GM12891 (cell line): ENCODE results near the gene KNDC1.

Source experiments
- DNase-seq: peaks from one replicate; pipeline ENCODE4 v3.0.0; 2011; ENCODE audit warnings: low spot score; ENCODE audit not compliant: insufficient read length
- FAIRE-seq: peaks from 2 replicates; lab custom pipeline; 2011; peaks lifted over from hg19 to GRCh38; lab: Jason Lieb, UNC
- PAX5 ChIP-seq: IDR thresholded peaks from 2 replicates; pipeline ENCODE4 v1.6.1; 2011; ENCODE audit warnings: low read length, moderate library complexity, mild to moderate bottlenecking; ENCODE audit not compliant: insufficient read depth, severe bottlenecking
- POLR2A ChIP-seq: IDR thresholded peaks from 2 replicates; pipeline ENCODE4 v1.6.1; 2011; ENCODE audit warnings: low read depth, low read length, control low read depth
- POLR2AphosphoS5 ChIP-seq: IDR thresholded peaks from 2 replicates; pipeline ENCODE4 v1.6.1; 2011; ENCODE audit warnings: low read depth, low read length, control low read depth
- POU2F2 ChIP-seq: IDR thresholded peaks from 2 replicates; pipeline ENCODE4 v1.6.1; 2011; ENCODE audit warnings: low read depth, mild to moderate bottlenecking, control low read depth, low read length, moderate library complexity
- SPI1 ChIP-seq: IDR thresholded peaks from 2 replicates; pipeline ENCODE4 v1.6.1; 2011; ENCODE audit warnings: low read depth, low read length, control low read depth
- TAF1 ChIP-seq: IDR thresholded peaks from 2 replicates; pipeline ENCODE4 v1.6.1; 2011; ENCODE audit warnings: low read depth, low read length, control low read depth

Gene KNDC1

DNA sequence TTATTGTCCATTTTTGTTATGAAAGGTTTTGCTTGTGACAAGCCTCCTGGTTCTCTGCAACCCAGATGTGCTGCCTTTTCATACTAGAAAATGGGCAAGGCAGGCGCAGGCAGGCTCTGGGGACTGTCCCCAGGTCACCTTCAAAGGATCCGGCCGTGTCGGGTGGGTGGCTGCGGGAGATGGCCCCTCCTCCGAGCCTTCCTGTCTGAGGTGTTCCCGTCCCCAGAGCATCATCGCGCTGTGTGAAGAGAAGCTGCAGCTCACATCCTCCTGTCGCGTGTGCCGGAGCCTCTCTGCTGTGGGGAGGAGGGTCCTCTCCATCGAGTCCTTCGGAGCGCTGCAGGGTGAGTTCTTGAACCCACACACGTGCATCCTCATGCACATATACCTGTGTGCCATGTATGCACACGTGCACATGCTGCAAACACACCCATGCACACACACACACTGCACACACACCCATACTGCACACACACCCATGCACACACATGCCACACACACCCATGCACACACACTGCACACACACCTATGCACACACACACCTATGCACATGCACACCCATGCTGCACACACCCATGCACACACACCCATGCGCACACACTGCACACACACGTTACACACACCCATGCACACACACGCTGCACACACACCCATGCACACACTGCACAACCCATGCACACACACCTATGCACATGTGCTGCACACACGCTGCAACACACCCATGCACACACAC is 23.8 kb downstream of the KNDC1 start:
- FAIRE-seq = no peak
- no peak for DNase-seq
- TF ChIP-seq PAX5 = no peak
- no peak for TF ChIP-seq POU2F2
- no peak for TF ChIP-seq POLR2A
- no peak for TF ChIP-seq SPI1
- no peak for TF ChIP-seq TAF1
- TF ChIP-seq POLR2AphosphoS5 = no peak

DNA sequence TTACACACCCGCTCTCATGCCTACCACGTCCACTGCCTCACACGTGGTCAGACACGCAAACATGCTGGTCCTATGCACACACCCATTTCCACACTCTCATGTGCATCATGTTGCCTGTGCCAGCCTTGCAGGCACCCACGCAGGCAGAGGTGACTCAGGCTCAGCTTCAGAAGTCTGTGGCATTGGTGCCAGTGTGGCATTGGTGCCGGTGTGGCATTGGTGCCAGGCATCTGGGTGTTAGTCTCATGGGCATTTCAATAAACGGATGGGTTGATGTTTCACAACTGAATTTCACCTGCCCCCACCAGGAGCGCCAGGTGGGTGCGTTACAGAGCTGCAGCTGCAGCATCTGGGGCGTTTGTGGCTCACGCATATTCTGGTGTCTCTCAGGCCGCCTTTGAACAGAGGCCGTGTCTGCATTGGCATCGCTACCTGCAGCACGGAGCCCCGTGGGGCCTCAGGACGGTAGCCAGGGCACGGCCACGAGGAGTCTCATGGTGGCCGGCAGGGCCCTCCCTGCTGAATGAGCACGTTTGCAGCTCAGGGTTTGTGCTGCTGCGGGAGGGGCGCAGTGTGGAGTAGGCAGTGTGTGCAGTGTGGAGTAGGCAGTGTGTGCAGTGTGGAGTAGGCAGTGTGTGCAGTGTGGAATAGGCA is 24.7 kb downstream of the KNDC1 start:
- TF ChIP-seq TAF1 (no peak), PAX5 (no peak), POU2F2 (no peak), SPI1 (no peak), POLR2AphosphoS5 (no peak), POLR2A (no peak)
- DNase-seq (no peak), FAIRE-seq (no peak)

DNA sequence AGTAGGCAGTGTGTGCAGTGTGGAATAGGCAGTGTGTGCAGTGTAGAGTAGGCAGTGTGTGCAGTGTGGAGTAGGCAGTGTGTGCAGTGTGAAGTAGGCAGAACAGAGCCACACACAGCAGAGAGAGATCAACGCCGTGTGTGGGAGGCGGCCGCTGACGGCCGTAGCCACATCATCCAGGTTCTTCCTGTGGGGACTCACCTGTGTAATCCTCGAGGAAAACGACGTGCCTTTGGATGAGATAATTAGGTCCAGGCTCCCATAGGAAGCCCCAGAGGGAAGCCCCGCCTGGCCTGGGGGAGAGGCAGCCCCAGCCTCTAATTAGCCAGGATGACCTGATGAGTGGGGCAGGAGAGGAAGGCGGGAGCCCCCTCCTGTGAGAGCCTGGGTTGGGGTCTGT is 25.4 kb downstream of the KNDC1 start:
- TF ChIP-seq PAX5 (no peak), POU2F2 (no peak), TAF1 (no peak), POLR2A (no peak), SPI1 (no peak), POLR2AphosphoS5 (no peak)
- FAIRE-seq (no peak), DNase-seq (no peak)

DNA sequence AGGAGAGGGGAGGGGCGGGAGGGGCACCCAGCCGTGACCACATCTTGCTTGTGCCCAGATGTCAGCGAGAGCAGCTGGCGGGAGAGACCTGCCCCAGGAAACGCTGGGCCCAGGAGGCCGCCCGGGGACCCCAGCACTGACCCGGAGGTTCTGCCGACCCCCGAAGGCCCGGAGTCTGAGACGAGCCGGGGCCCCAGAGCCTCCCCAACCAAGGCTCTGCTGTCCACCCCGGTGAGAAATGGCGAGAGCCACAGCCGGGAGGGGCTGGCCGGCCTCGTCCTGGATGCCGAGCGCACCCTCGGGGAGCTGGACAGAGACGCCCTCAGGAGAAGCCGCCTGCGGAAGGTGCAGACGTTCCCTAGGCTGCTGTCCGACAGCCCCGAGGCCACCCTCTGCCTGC is 25.9 kb downstream of the KNDC1 start:
- no peak for TF ChIP-seq POLR2A
- TF ChIP-seq PAX5 = no peak
- no peak for TF ChIP-seq TAF1
- no peak for TF ChIP-seq POLR2AphosphoS5
- no peak for TF ChIP-seq SPI1
- TF ChIP-seq POU2F2 = no peak
- no peak for FAIRE-seq
- no peak for DNase-seq

DNA sequence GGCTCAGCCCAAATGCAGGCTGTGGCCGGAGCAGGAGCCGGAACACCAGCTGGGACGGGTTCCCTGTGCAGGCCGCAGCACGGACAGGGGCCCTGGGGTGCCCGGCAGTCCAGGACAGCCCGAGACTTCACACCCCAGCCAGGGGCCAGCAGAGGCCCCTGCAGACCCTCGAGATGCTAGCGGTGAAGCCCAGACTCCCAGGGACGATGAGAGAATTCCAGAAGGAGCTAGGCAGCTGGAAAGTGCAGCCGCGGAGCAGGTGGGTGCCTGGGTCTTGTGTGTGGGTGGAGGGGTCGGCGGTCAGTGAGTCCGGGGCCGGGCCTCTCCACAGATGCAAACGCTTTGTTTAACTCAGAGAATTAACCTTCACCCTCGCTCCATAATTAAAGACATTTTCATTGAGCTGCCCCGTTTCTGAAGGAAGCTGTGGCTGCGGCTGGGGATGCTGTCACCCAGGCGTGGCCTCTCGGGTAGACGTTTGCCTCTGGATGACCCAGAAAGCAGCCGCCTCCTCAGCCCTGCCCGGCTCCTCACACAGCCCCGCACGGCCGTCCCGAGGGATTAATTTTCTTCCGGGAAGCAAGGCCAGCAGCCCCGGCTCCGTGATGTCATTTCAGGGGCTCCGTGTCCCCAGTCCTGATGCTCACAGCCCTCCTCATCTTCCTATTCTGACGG is 26.5 kb downstream of the KNDC1 start:
- TF ChIP-seq POLR2AphosphoS5 = no peak
- no peak for DNase-seq
- FAIRE-seq = no peak

DNA sequence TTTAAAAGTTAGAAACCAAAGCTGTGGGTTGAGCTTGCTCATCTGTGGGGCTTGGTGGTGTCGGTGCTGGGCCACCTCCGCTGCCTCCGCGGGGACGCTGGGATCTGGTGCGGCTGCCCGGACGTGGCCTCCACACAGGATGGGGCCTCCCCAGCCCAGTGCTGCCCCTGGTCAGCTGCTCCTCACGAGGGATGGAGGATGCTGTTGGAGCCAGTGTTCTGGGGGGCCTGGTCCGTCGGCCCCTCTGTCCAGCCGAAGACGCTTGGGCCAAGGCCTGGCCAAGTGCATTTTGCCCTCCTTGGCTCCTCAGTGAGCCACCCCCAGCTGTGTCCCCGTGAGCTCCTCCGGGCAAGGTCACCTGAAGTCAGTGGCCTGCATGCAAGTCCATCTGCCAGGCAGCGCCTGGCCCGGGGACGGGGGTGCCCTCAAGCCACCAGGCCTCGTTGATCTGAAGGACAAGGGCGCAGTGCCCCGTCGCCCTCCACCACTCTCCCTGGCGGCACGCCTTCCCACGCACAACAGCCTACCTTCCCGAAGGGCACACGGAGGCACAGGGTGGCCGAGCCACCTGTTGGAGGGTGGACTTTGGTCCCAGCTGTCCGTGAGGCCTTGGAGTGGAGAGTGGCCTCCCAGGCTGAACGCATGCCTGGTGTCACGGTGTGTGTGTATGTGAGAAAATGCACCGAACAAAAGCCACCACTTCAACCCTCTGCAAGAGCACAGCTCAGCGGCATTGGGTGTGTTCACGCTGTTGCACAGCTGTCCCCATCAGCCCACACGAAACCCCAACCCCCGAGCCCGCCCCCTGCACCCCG is 27.3 kb downstream of the KNDC1 start:
- FAIRE-seq (no peak), DNase-seq (no peak)
- no peak for TF ChIP-seq POLR2A
- no peak for TF ChIP-seq POU2F2
- TF ChIP-seq PAX5 = no peak
- TF ChIP-seq POLR2AphosphoS5 = no peak

DNA sequence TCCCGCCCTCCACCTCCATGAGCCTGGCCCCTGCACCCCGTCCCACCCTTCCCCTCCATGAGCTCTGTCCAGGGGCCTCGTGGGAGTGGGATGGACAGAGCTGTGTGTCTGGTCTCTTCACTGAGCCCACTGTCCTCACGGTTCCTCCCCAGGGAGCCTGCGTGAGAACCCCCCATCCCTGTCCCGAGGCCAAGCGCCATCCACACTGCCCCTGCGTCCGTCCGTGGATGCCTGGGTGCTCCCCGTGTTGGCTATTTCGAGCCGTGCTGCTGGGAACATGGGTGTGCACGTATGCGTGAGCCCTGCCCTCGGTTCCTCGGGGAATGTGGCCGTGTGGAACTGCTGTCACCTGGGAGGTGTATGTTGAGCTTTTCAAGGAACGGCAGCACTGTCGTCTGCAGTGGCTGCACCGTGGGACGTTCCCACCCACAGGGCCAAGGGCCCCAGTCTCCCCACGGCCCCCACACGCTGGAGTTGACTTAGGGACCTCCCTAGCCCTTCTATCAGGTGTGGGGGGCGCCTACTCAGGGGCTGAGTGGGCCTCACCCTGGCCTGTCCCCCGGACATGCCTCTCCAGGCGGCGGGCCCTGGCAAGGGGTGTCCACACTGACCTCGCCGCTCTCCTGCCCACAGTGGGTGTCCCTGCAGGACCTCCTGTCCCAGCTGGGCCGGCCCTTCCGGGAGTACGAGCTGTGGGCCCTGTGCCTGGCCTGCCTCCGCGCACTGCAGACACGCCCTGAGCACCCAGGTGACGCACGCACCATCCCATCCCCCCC is 28.1 kb downstream of the KNDC1 start:
- TF ChIP-seq TAF1 (no peak), POU2F2 (no peak), PAX5 (no peak), POLR2AphosphoS5 (no peak), SPI1 (no peak), POLR2A (no peak)
- DNase-seq = no peak
- FAIRE-seq = no peak

- FAIRE-seq = no peak
- TF ChIP-seq POLR2A (no peak), POU2F2 (no peak), SPI1 (no peak), TAF1 (no peak), PAX5 (no peak), POLR2AphosphoS5 (no peak)
- DNase-seq = no peak
Observed at GRCh38 chr10:133189256-133189655, 29.2 kb downstream of the KNDC1 start.

DNA sequence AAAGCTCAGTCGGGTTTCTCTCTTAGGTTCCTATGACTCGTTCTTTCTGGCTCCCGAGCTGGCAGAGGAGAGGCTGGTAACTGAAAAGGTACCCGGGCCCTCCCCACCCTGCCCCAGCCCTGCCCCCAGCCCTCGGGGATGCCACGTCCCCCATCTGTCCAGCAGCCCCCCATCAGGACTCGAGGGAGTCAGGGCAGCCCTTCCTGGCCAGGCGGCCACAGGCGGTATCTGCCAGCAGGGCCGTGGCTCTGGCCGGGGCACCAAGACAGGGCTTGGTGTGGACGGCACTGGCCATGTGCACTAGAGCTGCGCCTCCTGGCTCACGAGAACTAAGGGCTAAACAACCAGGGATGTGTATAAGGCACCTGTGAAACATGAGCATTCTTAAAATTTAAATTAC is 29.7 kb downstream of the KNDC1 start:
- FAIRE-seq (no peak), DNase-seq (no peak)
- TF ChIP-seq SPI1 = no peak
- TF ChIP-seq POLR2AphosphoS5 = no peak
- TF ChIP-seq POU2F2 = no peak
- no peak for TF ChIP-seq TAF1
- no peak for TF ChIP-seq POLR2A
- TF ChIP-seq PAX5 = no peak
